Astrocyte of the spinal cord (primary cell): ENCODE measurements around the gene B4GALT7.

Experiments used
- DNase-seq: peaks from one replicate; pipeline ENCODE4 v3.0.0; 2011; ENCODE audit warnings: low read depth, low spot score
- H3K4me3 ChIP-seq: 2 replicates; pipeline ENCODE4 v1.5.1; 2011; ENCODE audit warnings: low read depth, mild to moderate bottlenecking, low read length, moderate library complexity
- CTCF ChIP-seq: IDR thresholded peaks from 2 replicates; pipeline ENCODE4 v1.5.1; 2012; ENCODE audit warnings: low read depth, mild to moderate bottlenecking, low read length, inconsistent platforms
- in situ Hi-C: cut with HindIII; loops from 2 replicates; pipeline ENCODE4 v1.10.0; 2017; ENCODE audit warnings: low sequenced_read_pairs

Gene B4GALT7

GRCh38 chr5:177576169-177576568 lies 23.8 kb upstream of the B4GALT7 start:
- in situ Hi-C loops, result no loop called here
- TF ChIP-seq CTCF, result no peak
- no peak overlapping the region for H3K4me3 ChIP-seq
- DNase-seq, result no peak

GRCh38 chr5:177578316-177578715 lies 21.6 kb upstream of the B4GALT7 start:
- no peak for TF ChIP-seq CTCF
- no peak overlapping the region for H3K4me3 ChIP-seq
- DNase-seq, result no peak
- in situ Hi-C loops, result no loop called here

- in situ Hi-C loops, result no loop called here
- no peak overlapping the region for H3K4me3 ChIP-seq
- TF ChIP-seq CTCF, result no peak
- no peak for DNase-seq
Observed at GRCh38 chr5:177588413-177588909, 11.5 kb upstream of the B4GALT7 start.

- H3K4me3 ChIP-seq, result no peak overlapping the region
- in situ Hi-C loops, result no loop called here
- no peak for DNase-seq
- no peak for TF ChIP-seq CTCF
Observed at GRCh38 chr5:177590406-177590805, 9.5 kb upstream of the B4GALT7 start.

GRCh38 chr5:177591690-177592009 lies 8.3 kb upstream of the B4GALT7 start:
- in situ Hi-C loops, result no loop called here
- peak overlapping the region; percentile 77 for H3K4me3 ChIP-seq
- DNase-seq, result no peak
- no peak for TF ChIP-seq CTCF

GRCh38 chr5:177592010-177592834 lies 7.7 kb upstream of the B4GALT7 start, which contains the start of gene TMED9:
TSS of gene TMED9 (plus strand) at chr5:177592203. CDS start at chr5:177592215, 12 bp downstream.
- DNase-seq, result peak; percentile 75
- peak within 1 kb of the TSS; percentile 77 for H3K4me3 ChIP-seq
- no peak for TF ChIP-seq CTCF
- in situ Hi-C loops, result no loop called here
